Measurements from ENCODE around the gene SEC22A.

Gene SEC22A

GRCh38 chr3:123270818-123271217 lies 69.1 kb downstream of the SEC22A start:
- no peak for DNase-seq

- DNase-seq: no peak
Measured at GRCh38 chr3:123271466-123272159, 69.9 kb downstream of the SEC22A start.

DNA sequence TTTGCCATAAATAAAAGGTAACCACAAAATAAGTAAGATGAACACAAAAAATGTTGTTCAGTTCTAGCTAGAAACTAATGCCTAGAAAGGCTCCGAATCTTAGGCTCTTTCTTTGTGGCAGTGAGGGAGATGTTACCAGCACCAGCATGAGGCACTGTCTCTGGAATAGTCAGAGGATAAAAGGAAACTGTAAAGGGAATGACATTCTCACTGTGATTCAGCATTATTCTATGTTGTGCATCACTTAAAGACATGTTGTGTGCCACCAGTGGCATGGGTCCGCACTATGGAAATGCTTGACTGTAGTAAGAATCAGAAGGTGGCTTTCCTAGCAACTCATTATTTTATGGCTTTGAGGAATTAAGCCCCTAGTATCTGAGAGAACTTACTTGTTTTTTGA lies 70.8 kb downstream of the SEC22A start:
- DNase-seq: no peak

GRCh38 chr3:123275691-123276090 lies 73.9 kb downstream of the SEC22A start:
- DNase-seq: no peak

GRCh38 chr3:123276346-123277006 lies 74.7 kb downstream of the SEC22A start:
- no peak for DNase-seq

DNA sequence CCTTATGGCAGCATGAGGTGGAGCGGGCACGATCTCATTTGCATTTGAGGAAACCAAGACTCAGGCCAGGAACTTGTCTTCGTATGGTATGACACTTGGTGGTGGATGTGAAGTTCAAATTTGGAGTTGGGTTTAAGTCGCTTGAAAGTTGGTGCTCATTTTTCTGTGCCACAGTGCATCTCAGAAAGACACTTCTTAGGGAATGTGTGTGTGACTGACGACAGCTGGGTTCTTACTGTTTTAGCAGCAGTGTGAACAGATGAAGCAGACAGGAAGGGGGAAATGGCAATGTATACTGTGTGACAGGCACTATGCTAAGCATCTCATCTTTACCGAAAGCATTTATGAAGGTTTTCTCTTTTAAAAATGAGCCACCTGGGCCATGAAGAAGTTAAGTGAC lies 75.4 kb downstream of the SEC22A start:
- no peak for DNase-seq

- DNase-seq: no peak
Measured at GRCh38 chr3:123278446-123278845, 76.7 kb downstream of the SEC22A start.

DNA sequence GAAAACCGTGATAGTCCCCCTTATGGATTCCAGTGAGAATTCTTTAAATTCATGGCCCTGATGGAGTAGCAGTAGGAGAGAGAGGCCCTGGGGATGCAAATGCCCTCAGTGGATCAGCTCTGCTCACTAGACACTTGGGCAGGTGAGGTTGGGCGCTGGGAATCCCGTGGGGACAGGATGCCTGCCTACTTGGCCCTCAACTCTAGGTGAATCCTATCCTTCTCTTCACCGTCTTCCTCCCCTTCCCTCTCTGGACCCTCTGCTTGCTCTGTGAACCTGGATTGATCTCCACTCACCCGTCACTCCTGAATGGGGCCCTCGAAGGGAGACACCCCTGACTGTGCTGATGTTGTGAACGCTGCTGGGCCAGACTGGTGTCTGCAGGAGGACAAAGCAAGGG lies 77.4 kb downstream of the SEC22A start:
- no peak for DNase-seq

DNA sequence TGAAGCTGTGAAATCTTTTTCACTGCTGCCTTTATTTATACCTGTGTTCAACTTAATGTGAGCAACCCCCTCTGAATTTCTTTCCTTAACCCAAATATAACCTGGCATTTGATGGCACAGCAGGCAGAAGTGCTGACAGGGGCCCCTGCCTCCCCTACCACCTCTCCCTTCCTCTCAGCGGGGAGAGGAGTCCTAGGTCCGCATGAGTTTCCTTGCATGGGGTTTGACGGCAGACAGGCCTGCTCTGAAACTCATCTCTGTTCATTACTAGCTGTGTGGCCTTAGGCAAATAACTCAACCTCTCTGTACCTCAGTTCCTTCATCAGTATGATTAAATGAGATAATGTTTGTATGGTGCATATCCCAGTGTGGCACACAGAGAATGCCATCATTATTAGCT lies 79.7 kb downstream of the SEC22A start:
- DNase-seq: no peak

- no peak for DNase-seq
Measured at GRCh38 chr3:123281929-123282328, 80.2 kb downstream of the SEC22A start.

DNA sequence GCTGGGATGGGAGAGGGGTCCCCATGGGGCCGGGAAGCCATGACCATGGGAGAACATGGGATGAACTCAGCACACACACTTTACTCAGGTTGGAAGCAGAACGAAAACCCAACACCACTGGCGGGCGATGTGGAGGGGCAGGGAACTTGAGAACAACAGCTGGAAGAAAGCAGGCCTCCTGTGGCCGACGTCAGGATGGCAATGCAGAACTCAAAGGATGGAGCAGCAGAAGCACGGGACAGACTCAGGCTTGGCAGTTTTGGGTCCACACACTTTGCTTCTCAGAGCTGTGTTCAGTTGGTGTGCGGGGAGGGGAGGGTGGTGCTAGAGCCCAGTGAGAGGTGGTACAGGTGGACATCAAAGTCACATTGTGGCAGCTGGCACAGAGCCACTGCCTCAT lies 80.7 kb downstream of the SEC22A start:
- no peak for DNase-seq

DNA sequence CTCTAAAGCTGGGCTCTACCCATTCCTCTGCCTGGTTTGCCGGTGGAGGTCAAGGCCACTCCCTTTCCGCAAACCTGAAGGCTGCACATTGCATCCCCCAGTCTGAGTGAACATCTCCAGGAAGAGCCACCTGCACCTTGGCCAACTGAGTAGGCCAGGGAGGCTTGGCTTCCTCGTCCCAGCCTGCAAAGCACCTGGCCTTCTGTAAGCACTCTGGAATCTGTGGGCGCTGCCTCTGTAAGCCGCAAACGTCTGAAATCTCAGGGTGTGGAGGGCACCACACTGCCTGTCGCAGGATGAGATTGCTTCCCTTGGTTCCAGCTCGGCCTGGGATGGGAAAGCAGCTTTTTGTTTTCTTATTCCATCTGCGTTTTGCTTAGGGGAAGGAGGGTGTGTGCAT lies 81.3 kb downstream of the SEC22A start:
- no peak for DNase-seq

DNA sequence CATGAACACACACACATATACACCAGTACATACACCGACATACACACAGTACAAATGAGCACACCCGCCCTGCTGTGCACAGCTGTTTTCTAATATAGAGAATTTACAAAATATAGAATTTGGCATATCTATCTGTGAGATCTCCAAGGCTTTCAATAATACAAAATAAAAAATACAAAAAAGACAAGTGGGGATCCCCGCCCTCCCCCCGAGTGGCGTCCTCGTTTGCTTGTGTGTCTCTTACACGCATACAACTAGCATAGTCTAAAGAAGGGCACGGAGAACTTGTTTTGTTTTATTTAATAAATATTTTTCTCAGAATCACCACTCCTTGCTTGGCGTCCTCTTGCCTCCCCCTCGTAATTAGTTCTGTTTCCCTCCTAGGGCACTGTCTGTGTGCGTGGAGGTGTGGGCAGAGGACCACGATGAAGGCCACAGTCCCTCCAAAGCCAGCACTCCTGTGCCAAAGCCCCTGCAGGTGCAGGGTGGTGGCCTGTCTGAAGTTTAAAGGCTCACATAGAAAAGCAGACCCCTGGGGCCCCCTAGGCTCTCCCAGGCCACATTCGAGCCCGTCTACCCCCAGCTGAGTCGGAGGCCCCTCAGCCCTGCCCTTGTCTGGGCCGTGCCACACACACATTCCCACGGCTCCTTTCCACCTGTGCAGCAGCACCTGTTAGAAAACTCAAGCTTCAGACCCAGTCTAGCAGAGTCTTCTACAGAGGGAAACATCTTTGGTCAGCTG lies 82.1 kb downstream of the SEC22A start:
- no peak for DNase-seq

DNA sequence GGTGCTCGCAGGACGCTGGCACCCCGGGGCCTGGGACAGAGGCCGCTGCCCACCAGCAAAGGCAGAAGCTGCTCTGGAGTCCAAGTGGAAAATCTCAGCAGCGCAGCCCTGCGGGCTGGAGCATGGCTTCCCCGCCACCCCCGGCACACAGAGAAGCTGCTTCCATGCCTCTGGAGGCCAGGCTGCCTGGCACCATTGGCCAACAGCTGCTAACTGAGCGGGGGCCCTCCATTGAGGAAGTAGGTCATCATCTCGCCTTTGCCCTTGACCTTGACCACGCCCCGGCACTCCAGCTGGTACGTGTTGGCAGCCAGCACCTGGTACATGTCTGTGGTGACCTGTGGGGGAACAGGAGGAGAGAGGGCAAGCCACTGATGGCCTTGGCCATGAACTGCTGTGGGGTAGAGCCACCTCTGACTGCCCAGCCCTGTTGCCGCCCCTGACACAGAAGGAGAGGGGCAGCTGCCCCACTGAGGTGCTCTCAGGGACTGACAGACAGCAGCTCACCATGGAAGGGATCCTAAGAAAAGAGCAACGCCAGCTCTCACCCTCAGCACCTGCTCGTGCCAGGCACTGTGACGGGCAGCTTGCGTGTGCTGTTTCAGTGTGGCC lies 82.8 kb downstream of the SEC22A start:
- no peak for DNase-seq

GRCh38 chr3:123285066-123285465 lies 83.3 kb downstream of the SEC22A start:
- DNase-seq: no peak

GRCh38 chr3:123285479-123285878 lies 83.7 kb downstream of the SEC22A start:
- no peak for DNase-seq

- no peak for DNase-seq
Measured at GRCh38 chr3:123285931-123286307, 84.2 kb downstream of the SEC22A start.

DNA sequence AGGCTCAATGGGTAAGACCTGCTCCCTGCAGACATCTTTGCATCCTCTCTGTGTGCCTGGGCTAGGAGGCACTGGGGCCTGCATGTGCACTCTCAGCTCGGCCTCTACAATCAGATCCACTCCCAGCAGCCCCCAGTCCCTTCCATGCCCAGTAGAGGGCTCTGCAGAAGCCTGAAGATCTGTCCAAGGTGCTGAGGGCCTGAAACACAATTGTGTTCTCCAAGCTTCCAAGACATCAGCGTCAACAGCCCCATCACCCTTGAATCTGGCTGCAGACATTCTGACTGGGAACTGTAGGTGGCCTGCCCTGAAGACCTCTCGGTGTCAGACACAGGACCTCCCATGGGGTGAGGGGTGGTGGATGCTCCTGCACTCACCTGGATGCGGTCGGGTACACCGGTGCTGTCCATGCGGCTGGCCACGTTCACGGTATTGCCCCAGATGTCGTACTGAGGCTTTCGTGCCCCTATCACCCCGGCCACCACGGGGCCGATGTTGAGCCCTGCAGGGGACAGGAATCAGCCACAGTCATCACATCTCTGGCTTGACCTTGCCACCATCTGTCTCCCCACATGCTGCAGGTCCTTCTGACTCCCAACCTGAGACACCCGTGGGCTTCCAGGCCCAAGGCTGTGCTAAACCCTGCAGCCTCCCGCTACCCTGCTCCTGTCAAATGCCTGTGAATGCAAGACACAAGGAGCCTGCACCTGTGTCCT lies 84.7 kb downstream of the SEC22A start:
- peak; percentile 51 for DNase-seq

GRCh38 chr3:123287051-123287961 lies 85.6 kb downstream of the SEC22A start:
- DNase-seq: no peak

DNA sequence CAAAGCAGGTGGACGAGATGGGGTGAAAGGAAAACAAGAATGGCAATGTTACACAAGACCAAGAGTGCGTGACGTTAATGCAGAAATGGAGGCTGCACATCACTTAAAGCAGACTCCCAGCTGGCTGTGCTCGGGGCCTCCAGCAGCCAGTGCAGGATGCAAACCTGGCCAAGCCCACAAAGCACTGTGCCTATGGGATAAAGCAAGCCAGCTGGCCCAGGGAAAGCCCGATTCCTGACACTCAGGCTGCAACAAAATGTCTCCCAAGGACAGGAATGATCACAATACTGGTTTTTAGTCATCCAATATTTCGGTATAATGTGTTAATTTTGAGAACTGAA lies 86.2 kb downstream of the SEC22A start:
- DNase-seq: no peak

GRCh38 chr3:123289391-123290106 lies 87.8 kb downstream of the SEC22A start:
- no peak for DNase-seq
